Cardiac fibroblast (primary cell): ENCODE results near the gene OPCML.

Experiments
- DNase-seq, 2 donors: peaks; one replicate each; pipeline versions ENCODE4 v3.0.0 to v3.0.0-alpha.2; 2010; ENCODE audit warnings: low read depth in 2 of 2
- H3K4me3 ChIP-seq, 2 donors: replicated peaks in 1 of 2; 1 replicate in 1 of 2; 2 replicates in 1 of 2; pipeline ENCODE4 v1.5.1; 2011; ENCODE audit warnings: low read depth in 2 of 2, low read length in 2 of 2, mild to moderate bottlenecking in 2 of 2, moderate library complexity in 1 of 2
- CTCF ChIP-seq: IDR thresholded peaks from one replicate; pipeline ENCODE4 v1.5.1; 2011; ENCODE audit warnings: low read depth, mild to moderate bottlenecking, low read length, inconsistent platforms

OPCML gene

DNA sequence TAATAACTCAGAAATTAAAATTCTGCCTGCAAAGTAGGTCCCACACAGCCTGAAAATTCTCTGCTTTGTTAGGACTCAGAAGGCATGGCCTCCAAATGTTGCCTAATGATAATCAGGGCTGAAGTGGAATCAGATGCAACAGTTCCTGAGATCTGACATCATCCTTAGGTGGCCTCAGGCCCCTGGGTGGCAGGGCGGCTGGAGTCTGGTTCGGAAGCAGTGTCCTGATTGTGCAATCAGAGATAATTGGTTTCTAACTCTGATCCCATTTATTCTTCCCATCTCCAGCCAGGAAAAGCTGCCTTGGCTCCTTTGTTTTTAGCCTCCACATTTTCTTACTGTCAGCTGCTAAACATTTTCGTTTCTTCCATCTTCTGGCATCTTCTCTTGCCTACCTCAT, 399.3 kb downstream of the OPCML start:
- no peak overlapping the region for H3K4me3 ChIP-seq
- DNase-seq: no peak
- no peak for TF ChIP-seq CTCF

DNA sequence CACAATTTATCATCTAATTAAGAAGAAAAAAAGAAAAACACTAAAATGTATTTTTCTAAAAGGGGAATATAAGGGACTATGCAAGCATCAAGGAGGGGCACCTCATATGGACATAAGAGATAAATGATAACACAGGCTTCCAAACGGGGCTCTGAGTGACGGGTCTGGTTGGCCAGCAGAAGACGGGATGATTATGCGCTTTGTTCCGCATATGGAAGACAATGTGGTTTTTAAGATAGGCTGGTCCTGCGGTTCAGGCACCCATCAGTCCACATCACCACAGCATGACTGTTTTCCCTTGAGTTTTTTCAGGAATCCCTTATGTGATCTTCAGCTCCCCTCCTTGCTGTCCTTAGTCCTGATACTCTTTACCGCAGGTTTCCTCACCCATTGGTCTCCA, 404.6 kb downstream of the OPCML start:
- no peak overlapping the region for H3K4me3 ChIP-seq
- TF ChIP-seq CTCF: no peak
- no peak for DNase-seq

- no peak overlapping the region for H3K4me3 ChIP-seq
- no peak for TF ChIP-seq CTCF
These were observed 408.5 kb downstream of the OPCML start for GRCh38 chr11:133123796-133124195.

GRCh38 chr11:133123366-133123765, 408.9 kb downstream of the OPCML start:
- no peak overlapping the region for H3K4me3 ChIP-seq
- no peak for DNase-seq
- no peak for TF ChIP-seq CTCF

More at GRCh38 chr11:133123796-133124195, 408.5 kb downstream of the OPCML start:
- DNase-seq: no peak

GRCh38 chr11:133122256-133122655, 410.0 kb downstream of the OPCML start:
- TF ChIP-seq CTCF: no peak
- H3K4me3 ChIP-seq: no peak overlapping the region
- no peak for DNase-seq

DNA sequence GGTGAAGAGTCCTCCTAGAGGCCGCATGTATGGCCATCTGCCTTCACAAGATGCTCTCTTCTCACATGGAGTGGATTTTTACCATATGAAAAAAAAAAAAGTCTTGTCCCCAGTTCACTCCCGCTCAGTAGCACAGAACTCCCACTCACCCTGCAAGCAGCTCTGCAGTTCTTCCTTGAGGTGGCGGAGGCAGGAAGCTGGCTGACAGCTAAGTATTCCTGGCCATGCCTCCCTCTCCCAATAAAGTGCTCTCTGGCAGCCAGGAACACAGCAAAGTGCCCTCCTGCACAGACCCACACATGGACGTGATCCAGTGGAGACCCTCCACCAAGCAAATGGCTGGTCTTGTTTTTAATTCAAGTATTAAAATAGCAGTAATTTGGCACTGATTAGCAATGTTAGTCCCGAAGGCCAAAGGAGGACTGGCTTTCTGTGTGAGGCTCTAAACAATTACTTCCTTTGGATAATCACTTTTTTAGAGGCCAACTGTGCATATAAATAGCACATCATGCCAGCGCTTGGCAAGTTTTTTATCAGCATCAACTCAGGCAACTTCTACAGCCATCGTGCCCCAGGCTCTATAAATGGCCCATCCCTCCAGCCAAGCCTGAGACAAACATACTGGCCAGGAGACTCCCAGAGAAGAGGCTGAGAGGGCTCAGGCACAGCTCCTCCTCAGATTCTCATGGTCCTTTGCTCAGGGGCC, 413.6 kb downstream of the OPCML start:
- TF ChIP-seq CTCF: no peak
- no peak for DNase-seq
- H3K4me3 ChIP-seq: no peak overlapping the region

GRCh38 chr11:133115099-133115498, 417.2 kb downstream of the OPCML start:
- TF ChIP-seq CTCF: no peak
- DNase-seq: no peak
- no peak overlapping the region for H3K4me3 ChIP-seq
